ENCODE results near the gene TNFSF15. TPM values are rescaled to one million over a fixed set of nuclear protein-coding genes. Genes with fewer than 3 reads are reported as not detected.

Gene TNFSF15
- polyA plus RNA-seq, 3 donors, result 0.07 to 1.1 (median 0.11) TPM

DNA sequence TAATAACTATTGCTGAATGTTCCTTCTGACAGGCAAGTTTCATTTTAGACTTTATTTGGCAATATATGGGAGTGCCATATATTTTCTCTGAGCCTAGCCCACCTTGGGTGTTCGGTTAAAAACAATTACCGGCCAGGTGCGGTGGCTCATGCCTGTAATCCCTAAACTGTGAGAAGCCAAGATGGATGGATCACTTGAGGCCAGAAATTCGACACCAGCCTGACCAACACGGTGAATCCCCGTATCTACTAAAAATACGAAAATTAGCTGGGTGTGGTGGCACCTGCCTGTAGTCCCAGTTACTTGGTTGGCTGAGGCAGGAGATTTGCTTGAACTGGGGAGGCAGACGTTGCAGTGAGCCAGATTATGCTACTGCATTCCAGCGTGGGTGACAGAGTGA lies 47.9 kb downstream of the TNFSF15 start:
- H3K9ac ChIP-seq (ENCODE audit: insufficient read depth, low read length, poor library complexity, severe bottlenecking), result no peak overlapping the region
- no peak overlapping the region for H3K27ac ChIP-seq (ENCODE audit: low read depth in 1 of 2, low read length in 2 of 2)
- peaks cover 1 to 4% (median 3%) of the 10 kb centered on the region in 3 donors for H3K27me3 Mint-ChIP-seq (ENCODE audit: low read depth in 3 of 3)
- WGBS (ENCODE audit: insufficient coverage), result 91% methylated on average over 6 of the region's 9 CpGs
- H2AFZ ChIP-seq (ENCODE audit: insufficient read depth, low read depth, low read length, poor library complexity, severe bottlenecking), result no peak overlapping the region
- peaks cover 0 to 4% of the 10 kb centered on the region in 2 donors for H3K9me3 ChIP-seq (replicated peaks in 1 of 2; ENCODE audit: control insufficient read depth in 1 of 2, insufficient read depth in 1 of 2, low read length in 2 of 2)
- H3K4me1 ChIP-seq (ENCODE audit: control insufficient read depth in 1 of 2, insufficient read depth in 2 of 2, low read length in 2 of 2), result peaks cover 0 to 11% of the 10 kb centered on the region in 2 donors
- no peak overlapping the region for H3K27ac Mint-ChIP-seq
- no peaks in the 10 kb centered on the region for H3K36me3 ChIP-seq (replicated peaks in 1 of 2; ENCODE audit: control insufficient read depth in 1 of 2, insufficient read depth in 2 of 2, low read length in 2 of 2)
- peaks cover 0 to 4% (median 0%) of the 10 kb centered on the region in 7 donors for H3K9me3 Mint-ChIP-seq
- H3K4me3 ChIP-seq (replicated peaks in 1 of 3; ENCODE audit: low read depth in 2 of 3, low read length in 3 of 3), result no peak overlapping the region
- H3K4me3 Mint-ChIP-seq, result no peak overlapping the region
- peaks cover 11% of the 10 kb centered on the region for H3K4me1 Mint-ChIP-seq
- no peaks in the 10 kb centered on the region for H3K79me2 ChIP-seq (ENCODE audit: insufficient read depth, low read length)
- intact Hi-C loops (cut with micrococcal nuclease), result no loop called here
- no peak for DNase-seq
- no peaks in the 10 kb centered on the region for H3K36me3 Mint-ChIP-seq
- H3K4me2 ChIP-seq (replicated peaks; ENCODE audit: extremely low read depth, low read length, poor library complexity, severe bottlenecking), result no peak overlapping the region
- TF ChIP-seq, protein P1, sequence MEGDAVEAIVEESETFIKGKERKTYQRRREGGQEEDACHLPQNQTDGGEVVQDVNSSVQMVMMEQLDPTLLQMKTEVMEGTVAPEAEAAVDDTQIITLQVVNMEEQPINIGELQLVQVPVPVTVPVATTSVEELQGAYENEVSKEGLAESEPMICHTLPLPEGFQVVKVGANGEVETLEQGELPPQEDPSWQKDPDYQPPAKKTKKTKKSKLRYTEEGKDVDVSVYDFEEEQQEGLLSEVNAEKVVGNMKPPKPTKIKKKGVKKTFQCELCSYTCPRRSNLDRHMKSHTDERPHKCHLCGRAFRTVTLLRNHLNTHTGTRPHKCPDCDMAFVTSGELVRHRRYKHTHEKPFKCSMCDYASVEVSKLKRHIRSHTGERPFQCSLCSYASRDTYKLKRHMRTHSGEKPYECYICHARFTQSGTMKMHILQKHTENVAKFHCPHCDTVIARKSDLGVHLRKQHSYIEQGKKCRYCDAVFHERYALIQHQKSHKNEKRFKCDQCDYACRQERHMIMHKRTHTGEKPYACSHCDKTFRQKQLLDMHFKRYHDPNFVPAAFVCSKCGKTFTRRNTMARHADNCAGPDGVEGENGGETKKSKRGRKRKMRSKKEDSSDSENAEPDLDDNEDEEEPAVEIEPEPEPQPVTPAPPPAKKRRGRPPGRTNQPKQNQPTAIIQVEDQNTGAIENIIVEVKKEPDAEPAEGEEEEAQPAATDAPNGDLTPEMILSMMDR (IDR thresholded peaks at IDR 0.05), result no peak
- H3K27me3 ChIP-seq (ENCODE audit: control insufficient read depth in 2 of 2, insufficient read depth in 2 of 2, low read length in 2 of 2), result peaks cover 0 to 4% of the 10 kb centered on the region in 2 donors
- no peaks in the 10 kb centered on the region for H4K20me1 ChIP-seq (ENCODE audit: insufficient read depth, low read length)

DNA sequence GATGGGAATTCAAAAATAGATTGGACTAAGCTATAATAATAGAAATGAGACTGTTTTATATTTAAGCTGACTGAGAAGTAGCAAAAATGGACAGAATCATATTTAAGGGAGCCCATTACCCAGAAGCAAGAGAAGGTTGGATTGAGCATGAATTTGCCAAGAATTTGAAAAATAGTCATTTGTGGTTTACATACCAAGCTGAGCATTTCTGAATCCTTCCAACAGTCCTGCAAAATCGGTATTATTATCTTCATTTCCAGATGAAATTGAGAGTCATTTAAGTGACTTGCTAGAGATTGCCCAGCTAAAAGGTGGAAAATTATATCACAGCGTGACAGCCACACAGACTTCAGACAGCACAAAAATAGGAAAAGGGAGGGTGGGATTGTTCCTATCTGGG lies 48.4 kb downstream of the TNFSF15 start:
- H3K27me3 ChIP-seq (ENCODE audit: control insufficient read depth in 2 of 2, insufficient read depth in 2 of 2, low read length in 2 of 2), result peaks cover 0 to 4% of the 10 kb centered on the region in 2 donors
- no peak overlapping the region for H3K27ac ChIP-seq (ENCODE audit: low read depth in 1 of 2, low read length in 2 of 2)
- H3K4me2 ChIP-seq (replicated peaks; ENCODE audit: extremely low read depth, low read length, poor library complexity, severe bottlenecking), result no peak overlapping the region
- H3K36me3 ChIP-seq (replicated peaks in 1 of 2; ENCODE audit: control insufficient read depth in 1 of 2, insufficient read depth in 2 of 2, low read length in 2 of 2), result no peaks in the 10 kb centered on the region
- H3K79me2 ChIP-seq (ENCODE audit: insufficient read depth, low read length), result no peaks in the 10 kb centered on the region
- Mint-ChIP-seq H3K4me1 (peaks cover 11% of the 10 kb centered on the region), H3K4me3 (no peak overlapping the region), H3K27ac (peak overlapping the region in 1 of 7 donors; percentile 9), H3K36me3 (no peaks in the 10 kb centered on the region), H3K9me3 (peaks cover 0 to 2% (median 0%) of the 10 kb centered on the region in 7 donors), H3K27me3 (ENCODE audit: low read depth in 3 of 3) (peaks cover 0 to 3% (median 1%) of the 10 kb centered on the region in 3 donors)
- H3K4me1 ChIP-seq (ENCODE audit: control insufficient read depth in 1 of 2, insufficient read depth in 2 of 2, low read length in 2 of 2), result peaks cover 0 to 11% of the 10 kb centered on the region in 2 donors
- H3K9ac ChIP-seq (ENCODE audit: insufficient read depth, low read length, poor library complexity, severe bottlenecking), result no peak overlapping the region
- H4K20me1 ChIP-seq (ENCODE audit: insufficient read depth, low read length), result no peaks in the 10 kb centered on the region
- TF ChIP-seq, protein P1 (IDR thresholded peaks at IDR 0.05), result no peak
- H3K4me3 ChIP-seq (replicated peaks in 1 of 3; ENCODE audit: low read depth in 2 of 3, low read length in 3 of 3), result no peak overlapping the region
- no peaks in the 10 kb centered on the region for H3K9me3 ChIP-seq (replicated peaks in 1 of 2; ENCODE audit: control insufficient read depth in 1 of 2, insufficient read depth in 1 of 2, low read length in 2 of 2)
- intact Hi-C loops (cut with micrococcal nuclease), result no loop called here
- DNase-seq, result no peak
- 100% methylated on average over 1 of the region's 2 CpGs for WGBS (ENCODE audit: insufficient coverage)
- H2AFZ ChIP-seq (ENCODE audit: insufficient read depth, low read depth, low read length, poor library complexity, severe bottlenecking), result no peak overlapping the region

All from CD14-positive monocyte (primary cell).